Breast epithelium (tissue), 4 donors: ENCODE measurements around the gene GH2. TPM values are rescaled to one million over a fixed set of nuclear protein-coding genes. Genes with fewer than 3 reads are reported as not detected.
A peak's percentile ranks its signal among the peaks of the same experiment; 100 is the strongest.

Source experiments
- DNase-seq, 2 donors: peaks; one replicate each; pipeline ENCODE4 v3.0.0-alpha.2; 2019; ENCODE audit warnings: low spot score in 2 of 2
- H3K27ac ChIP-seq, 2 donors: fragments of 200-600 bp; sonication (generic) in 1 of 2; one replicate each; pipeline ENCODE4 v1.5.1; 2016 to 2019; ENCODE audit warnings: mild to moderate bottlenecking in 1 of 2
- H3K27me3 ChIP-seq, 2 donors: fragments of 200-600 bp; sonication (generic) in 1 of 2; one replicate each; pipeline versions ENCODE4 v1.5.1 to v1.6.0; 2017 to 2019; ENCODE audit warnings: control low read depth in 1 of 2, mild to moderate bottlenecking in 1 of 2
- H3K36me3 ChIP-seq: fragments of 200-600 bp; one replicate; pipeline ENCODE4 v1.5.1; 2019
- H3K4me1 ChIP-seq, 2 donors: fragments of 200-600 bp; sonication (generic); one replicate each; pipeline ENCODE4 v1.5.1; 2016 to 2019; ENCODE audit warnings: control low read depth in 1 of 2
- H3K4me3 ChIP-seq, 3 donors: fragments of 200-600 bp; sonication (generic); 1 replicate in 2 of 3; 2 replicates in 1 of 3; pipeline ENCODE4 v1.5.1; 2016 to 2019; ENCODE audit warnings: mild to moderate bottlenecking in 3 of 3, moderate library complexity in 2 of 3
- H3K9me3 ChIP-seq, 2 donors: fragments of 200-600 bp; sonication (generic) in 1 of 2; one replicate each; pipeline ENCODE4 v1.5.1; 2016 to 2019; ENCODE audit warnings: control low read depth in 1 of 2
- CTCF ChIP-seq, 3 donors: fragments of 450-650 bp; IDR thresholded peaks; one replicate each; pipeline ENCODE4 v1.5.1; 2016 to 2017; ENCODE audit warnings: antibody characterized with exemption in 3 of 3, mild to moderate bottlenecking in 3 of 3, moderate library complexity in 3 of 3
- POLR2A ChIP-seq: fragments of 450-650 bp; IDR thresholded peaks from one replicate; pipeline ENCODE4 v1.6.1; 2016; ENCODE audit warnings: antibody characterized with exemption, mild to moderate bottlenecking, moderate library complexity
- POLR2AphosphoS5 ChIP-seq, 3 donors: sonication (generic); formaldehyde crosslinking; IDR thresholded peaks; one replicate each; pipeline ENCODE4 v1.6.1; 2017; ENCODE audit warnings: antibody characterized with exemption in 3 of 3
- intact Hi-C: fragments of 100-400 bp; cut with DNase I; formaldehyde crosslinking; loops from one replicate; pipeline ENCODE4 v1.15.1; 2023; ENCODE audit warnings: low total_unique reads
- total RNA-seq, 3 donors: library from RNA; depleted of rRNA; stranded (reverse); fragments of >200 nt; gene quantifications; one replicate each; pipeline ENCODE4 v1.1.0, GENCODE V29; 2016

GH2 gene
- total RNA-seq, 3 donors from 2014 or later = not detected

GRCh38 chr17:63838631-63839171 is 43.0 kb downstream of the GH2 start:
- Histone ChIP-seq H3K27ac (peak overlapping the region; percentile 90 to 92), H3K4me3 (peak overlapping the region; percentile 21 to 69 (median 52)), H3K36me3 (no peaks in the 10 kb centered on the region), H3K9me3 (no peaks in the 10 kb centered on the region), H3K27me3 (no peaks in the 10 kb centered on the region), H3K4me1 (peaks cover 11 to 34% of the 10 kb centered on the region in 2 donors)
- DNase-seq = peak; percentile 91 to 96
- intact Hi-C loops = loop anchor here (5.0 kb wide), 1 partner anchor 141 kb away; no protein-coding TSS in a partner anchor
- no peak for TF ChIP-seq CTCF (IDR thresholded peaks at IDR 0.05)
- TF ChIP-seq POLR2AphosphoS5 (IDR thresholded peaks at IDR 0.05) = peak; percentile 82 to 95 (median 84)

- Histone ChIP-seq H3K9me3 (no peaks in the 10 kb centered on the region), H3K4me1 (peaks cover 11 to 33% of the 10 kb centered on the region in 2 donors), H3K4me3 (peak overlapping the region in 2 of 3 donors; percentile 52 to 69), H3K27ac (peak overlapping the region; percentile 90 to 92), H3K27me3 (no peaks in the 10 kb centered on the region), H3K36me3 (no peaks in the 10 kb centered on the region)
- no peak for DNase-seq
- intact Hi-C loops = loop anchor here (5.0 kb wide), 1 partner anchor 141 kb away; no protein-coding TSS in a partner anchor
- no peak for TF ChIP-seq POLR2AphosphoS5 (IDR thresholded peaks at IDR 0.05)
- TF ChIP-seq POLR2A = no peak
- no peak for TF ChIP-seq CTCF (IDR thresholded peaks at IDR 0.05)
Observed at GRCh38 chr17:63837962-63838600, 43.7 kb downstream of the GH2 start.

- Histone ChIP-seq H3K4me3 (peak overlapping the region in 1 of 3 donors; percentile 52), H3K27me3 (no peaks in the 10 kb centered on the region), H3K27ac (peak overlapping the region; percentile 90 to 92), H3K36me3 (no peaks in the 10 kb centered on the region), H3K9me3 (no peaks in the 10 kb centered on the region), H3K4me1 (peaks cover 11 to 33% of the 10 kb centered on the region in 2 donors)
- DNase-seq = no peak
- TF ChIP-seq CTCF (IDR thresholded peaks at IDR 0.05) = no peak
- TF ChIP-seq POLR2AphosphoS5 (IDR thresholded peaks at IDR 0.05) = no peak
- TF ChIP-seq POLR2A = no peak
- intact Hi-C loops = loop anchor here (5.0 kb wide), 1 partner anchor 140 kb away; no protein-coding TSS in a partner anchor
Observed at GRCh38 chr17:63837480-63837879, 44.3 kb downstream of the GH2 start.

GRCh38 chr17:63836811-63837210 is 44.9 kb downstream of the GH2 start:
- Histone ChIP-seq H3K27ac (peak overlapping the region; percentile 90 to 92), H3K9me3 (no peaks in the 10 kb centered on the region), H3K27me3 (no peaks in the 10 kb centered on the region), H3K4me1 (peaks cover 11 to 33% of the 10 kb centered on the region in 2 donors), H3K4me3 (no peak overlapping the region), H3K36me3 (no peaks in the 10 kb centered on the region)
- TF ChIP-seq POLR2AphosphoS5 (IDR thresholded peaks at IDR 0.05) (no peak), POLR2A (no peak), CTCF (IDR thresholded peaks at IDR 0.05) (no peak)
- no peak for DNase-seq
- intact Hi-C loops = loop anchor here (5.0 kb wide), 1 partner anchor 140 kb away; no protein-coding TSS in a partner anchor

GRCh38 chr17:63835167-63835720 is 46.5 kb downstream of the GH2 start:
- peaks cover 11 to 24% of the 10 kb centered on the region in 2 donors for H3K4me1 ChIP-seq
- no peaks in the 10 kb centered on the region for H3K9me3 ChIP-seq
- TF ChIP-seq POLR2AphosphoS5 (IDR thresholded peaks at IDR 0.05) = no peak
- TF ChIP-seq CTCF (IDR thresholded peaks at IDR 0.05) = no peak
- no peak for TF ChIP-seq POLR2A
- intact Hi-C loops = loop anchor here (5.0 kb wide), 1 partner anchor 138 kb away; no protein-coding TSS in a partner anchor
- no peak for DNase-seq
- peak overlapping the region in 1 of 2 donors; percentile 45 for H3K27ac ChIP-seq
- H3K27me3 ChIP-seq = no peaks in the 10 kb centered on the region
- H3K36me3 ChIP-seq = no peaks in the 10 kb centered on the region
- H3K4me3 ChIP-seq = no peak overlapping the region
